RWPE2 (cell line): ENCODE results near the gene CDR2L.

ENCODE experiments used
- ATAC-seq: fragments of 200-7000 bp; cut with Tn5 transposase; 3 replicates; pipeline ENCODE4 v1.9.1; 2021; ENCODE audit warnings: low read depth
- DNase-seq: peaks from one replicate; pipeline ENCODE4 v3.0.0-alpha.2; 2020; ENCODE audit warnings: low spot score
- H3K27ac ChIP-seq: fragments of 450-650 bp; 2 replicates; pipeline ENCODE4 v1.5.1; 2017; ENCODE audit warnings: mild to moderate bottlenecking; ENCODE audit not compliant: poor library complexity, severe bottlenecking
- H3K27me3 ChIP-seq: fragments of 250-450 bp; sonication (Bioruptor Pico); 2 replicates; pipeline ENCODE4 v1.5.1; 2021; ENCODE audit warnings: mild to moderate bottlenecking, moderate library complexity; ENCODE audit not compliant: insufficient read depth, poor library complexity, severe bottlenecking
- H3K36me3 ChIP-seq: fragments of 250-450 bp; sonication (Bioruptor Pico); 2 replicates; pipeline ENCODE4 v1.5.1; 2020; ENCODE audit warnings: low read depth, mild to moderate bottlenecking, moderate library complexity
- H3K4me1 ChIP-seq: fragments of 250-450 bp; sonication (Bioruptor Pico); 2 replicates; pipeline ENCODE4 v1.5.1; 2021; ENCODE audit warnings: mild to moderate bottlenecking, moderate library complexity; ENCODE audit not compliant: insufficient read depth, poor library complexity, severe bottlenecking
- H3K4me3 ChIP-seq: fragments of 250-450 bp; sonication (Bioruptor Pico); 2 replicates; pipeline ENCODE4 v1.5.1; 2021; ENCODE audit warnings: mild to moderate bottlenecking, moderate library complexity; ENCODE audit not compliant: severe bottlenecking
- H3K9me3 ChIP-seq: fragments of 250-450 bp; sonication (Bioruptor Pico); 2 replicates; pipeline ENCODE4 v1.5.1; 2021; ENCODE audit warnings: mild to moderate bottlenecking, moderate library complexity; ENCODE audit not compliant: severe bottlenecking
- TF ChIP-seq, protein P1 (sequence below): fragments of 450-650 bp; IDR thresholded peaks from one replicate; pipeline ENCODE4 v1.5.1; 2017; ENCODE audit warnings: mild to moderate bottlenecking, moderate library complexity; ENCODE audit not compliant: poor library complexity, severe bottlenecking

The CDR2L gene

GRCh38 chr17:75049706-75050105 lies 62.3 kb downstream of the CDR2L start:
- TF ChIP-seq, protein P1, sequence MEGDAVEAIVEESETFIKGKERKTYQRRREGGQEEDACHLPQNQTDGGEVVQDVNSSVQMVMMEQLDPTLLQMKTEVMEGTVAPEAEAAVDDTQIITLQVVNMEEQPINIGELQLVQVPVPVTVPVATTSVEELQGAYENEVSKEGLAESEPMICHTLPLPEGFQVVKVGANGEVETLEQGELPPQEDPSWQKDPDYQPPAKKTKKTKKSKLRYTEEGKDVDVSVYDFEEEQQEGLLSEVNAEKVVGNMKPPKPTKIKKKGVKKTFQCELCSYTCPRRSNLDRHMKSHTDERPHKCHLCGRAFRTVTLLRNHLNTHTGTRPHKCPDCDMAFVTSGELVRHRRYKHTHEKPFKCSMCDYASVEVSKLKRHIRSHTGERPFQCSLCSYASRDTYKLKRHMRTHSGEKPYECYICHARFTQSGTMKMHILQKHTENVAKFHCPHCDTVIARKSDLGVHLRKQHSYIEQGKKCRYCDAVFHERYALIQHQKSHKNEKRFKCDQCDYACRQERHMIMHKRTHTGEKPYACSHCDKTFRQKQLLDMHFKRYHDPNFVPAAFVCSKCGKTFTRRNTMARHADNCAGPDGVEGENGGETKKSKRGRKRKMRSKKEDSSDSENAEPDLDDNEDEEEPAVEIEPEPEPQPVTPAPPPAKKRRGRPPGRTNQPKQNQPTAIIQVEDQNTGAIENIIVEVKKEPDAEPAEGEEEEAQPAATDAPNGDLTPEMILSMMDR: no peak
- ATAC-seq: no peak
- H3K36me3 ChIP-seq: peaks cover 55% of the 10 kb centered on the region
- H3K4me3 ChIP-seq: no peak overlapping the region
- no peak for DNase-seq
- H3K27me3 ChIP-seq: no peaks in the 10 kb centered on the region
- peaks cover 13% of the 10 kb centered on the region for H3K4me1 ChIP-seq
- H3K9me3 ChIP-seq: no peaks in the 10 kb centered on the region
- H3K27ac ChIP-seq: no peak overlapping the region

DNA sequence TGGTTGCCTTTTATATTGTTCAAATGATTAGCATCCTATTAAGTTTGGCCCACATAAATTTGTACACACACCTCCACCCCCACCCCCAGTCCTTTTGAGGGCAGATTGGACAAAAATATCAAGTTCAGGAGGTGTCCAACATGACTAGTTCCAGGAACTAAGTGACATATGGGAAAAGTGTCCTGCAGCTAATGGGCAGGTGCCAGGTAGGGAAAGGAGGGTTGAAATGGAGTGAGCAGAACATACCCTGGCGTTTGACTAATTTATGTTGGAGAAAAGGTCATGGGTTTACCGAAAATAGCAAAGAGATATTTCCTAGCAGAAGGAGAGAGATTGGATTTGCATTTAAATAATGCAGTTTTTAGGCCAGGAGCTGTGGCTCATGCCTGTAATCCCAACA lies 64.5 kb downstream of the CDR2L start:
- Histone ChIP-seq H3K27ac (no peak overlapping the region), H3K4me3 (no peak overlapping the region), H3K36me3 (peaks cover 66% of the 10 kb centered on the region), H3K27me3 (no peaks in the 10 kb centered on the region), H3K4me1 (peaks cover 8% of the 10 kb centered on the region), H3K9me3 (no peaks in the 10 kb centered on the region)
- DNase-seq: no peak
- no peak for ATAC-seq
- TF ChIP-seq, protein P1: no peak
